AG08395 (cell line): ENCODE results near the gene SCMH1.
A peak's percentile ranks its signal among the peaks of the same experiment; 100 is the strongest.
"Not testable (repeated sequence)": the region's sequence is repeated elsewhere in the genome, so short reads cannot be mapped to it uniquely, and the experiment has no call there.

Experiments used
- DNase-seq: peaks from one replicate; pipeline ENCODE4 v3.0.0; 2012; ENCODE audit warnings: mixed read lengths, low spot score

The SCMH1 gene

GRCh38 chr1:41241749-41242341, at the start of gene SCMH1:
Gene SCMH1, minus strand, starts transcription at chr1:41242306. Its CDS starts 56,173 bp downstream, at chr1:41186133.
- DNase-seq, result peak; percentile 66

- no peak for DNase-seq
These were observed 49.1 kb upstream of the SCMH1 start for GRCh38 chr1:41291195-41291594.

DNA sequence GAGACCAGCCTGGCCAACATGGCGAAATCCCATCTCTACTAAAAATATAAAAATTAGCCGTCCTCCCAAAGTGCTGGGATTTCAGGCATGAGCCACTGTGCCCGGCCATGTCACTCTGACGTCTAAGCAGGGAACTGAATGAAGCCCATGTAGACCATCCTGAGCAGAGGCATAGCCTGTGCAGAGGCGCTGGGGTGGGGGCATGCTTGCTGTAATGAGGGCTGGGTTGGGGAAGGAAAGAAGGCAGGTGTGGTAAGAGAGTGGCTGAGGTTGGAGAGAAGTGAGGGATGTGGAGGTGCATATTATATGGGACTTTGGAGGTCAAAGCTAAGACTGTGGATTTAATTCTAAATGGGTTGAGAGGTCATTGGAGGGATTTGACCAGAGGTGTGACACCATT, 47.1 kb upstream of the SCMH1 start:
- no peak for DNase-seq

GRCh38 chr1:41286992-41287391, 44.9 kb upstream of the SCMH1 start:
- no peak for DNase-seq

- no peak for DNase-seq
These were observed 44.4 kb upstream of the SCMH1 start for GRCh38 chr1:41286486-41286885.

DNA sequence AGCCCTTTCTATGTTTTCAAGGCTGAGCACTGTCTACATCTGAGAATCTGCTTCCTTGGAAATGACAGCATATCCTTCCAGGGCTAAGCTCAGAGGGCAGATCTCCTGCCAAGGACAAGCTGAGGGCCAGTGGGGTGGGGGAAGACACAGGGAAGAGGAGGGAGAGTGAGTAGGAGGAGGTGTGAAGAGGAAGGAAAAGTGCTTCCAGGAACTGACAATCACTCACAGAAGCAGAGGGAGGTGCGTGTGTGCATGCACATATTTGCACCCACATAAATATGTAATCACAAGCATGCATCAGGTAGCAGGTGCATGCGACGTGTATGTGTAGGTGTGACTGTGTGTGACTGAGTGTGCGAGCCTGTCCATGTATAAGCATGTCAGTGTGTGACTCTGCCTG, 43.7 kb upstream of the SCMH1 start:
- no peak for DNase-seq

- no peak for DNase-seq
These were observed 42.0 kb upstream of the SCMH1 start for GRCh38 chr1:41284121-41284520.

DNA sequence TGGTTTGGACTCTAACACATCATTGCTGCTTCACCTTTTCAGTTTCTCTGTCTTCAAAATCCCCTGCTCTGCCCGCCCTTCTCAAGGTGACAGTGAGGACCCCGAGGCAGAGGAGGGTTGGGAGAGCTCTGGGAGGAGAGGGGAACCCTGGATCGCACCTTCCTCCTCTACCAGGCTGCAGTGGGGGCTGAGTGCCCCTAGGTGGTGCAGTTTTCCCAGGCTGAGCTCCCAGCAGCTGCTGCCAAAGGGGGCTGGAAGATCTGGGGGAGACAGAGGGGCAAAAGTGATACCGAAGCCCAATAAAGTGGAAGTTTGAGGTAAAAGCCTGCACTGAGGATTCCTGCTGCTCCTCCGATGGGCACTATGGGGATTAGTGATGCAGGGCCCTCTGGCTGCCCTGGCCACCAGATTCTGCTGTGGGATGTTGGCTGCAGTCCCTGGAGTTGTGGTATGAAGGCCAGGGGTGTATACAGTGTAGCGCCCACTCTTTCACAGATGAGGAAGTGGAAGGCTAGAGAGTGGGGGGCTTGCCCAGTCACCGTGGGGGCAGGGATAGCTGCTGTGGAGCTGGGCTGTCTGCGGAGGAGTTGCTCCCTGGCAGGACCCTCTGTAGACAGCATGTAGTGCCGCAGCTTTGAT, 40.7 kb upstream of the SCMH1 start:
- DNase-seq, result peak; percentile 60

DNA sequence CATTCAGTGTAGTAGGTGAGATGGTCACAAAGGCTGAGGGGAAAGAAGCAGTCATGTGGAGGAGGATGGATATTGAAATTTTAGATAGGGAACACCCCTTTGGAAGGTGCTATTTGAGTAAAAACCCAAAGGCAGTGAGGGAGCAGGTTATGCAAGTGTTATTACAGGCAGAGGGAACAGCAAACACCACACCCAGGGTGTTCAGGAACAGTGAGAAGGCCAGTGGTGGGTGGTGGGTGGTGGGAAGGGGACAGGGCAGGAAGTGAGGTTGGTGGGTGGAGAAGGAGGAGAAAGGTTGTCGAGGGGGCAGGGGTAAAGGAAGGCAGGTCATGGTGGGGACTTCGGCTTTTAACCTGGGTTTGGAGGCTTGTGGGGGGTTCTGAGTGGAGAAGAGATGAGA, 39.2 kb upstream of the SCMH1 start:
- DNase-seq, result no peak

DNA sequence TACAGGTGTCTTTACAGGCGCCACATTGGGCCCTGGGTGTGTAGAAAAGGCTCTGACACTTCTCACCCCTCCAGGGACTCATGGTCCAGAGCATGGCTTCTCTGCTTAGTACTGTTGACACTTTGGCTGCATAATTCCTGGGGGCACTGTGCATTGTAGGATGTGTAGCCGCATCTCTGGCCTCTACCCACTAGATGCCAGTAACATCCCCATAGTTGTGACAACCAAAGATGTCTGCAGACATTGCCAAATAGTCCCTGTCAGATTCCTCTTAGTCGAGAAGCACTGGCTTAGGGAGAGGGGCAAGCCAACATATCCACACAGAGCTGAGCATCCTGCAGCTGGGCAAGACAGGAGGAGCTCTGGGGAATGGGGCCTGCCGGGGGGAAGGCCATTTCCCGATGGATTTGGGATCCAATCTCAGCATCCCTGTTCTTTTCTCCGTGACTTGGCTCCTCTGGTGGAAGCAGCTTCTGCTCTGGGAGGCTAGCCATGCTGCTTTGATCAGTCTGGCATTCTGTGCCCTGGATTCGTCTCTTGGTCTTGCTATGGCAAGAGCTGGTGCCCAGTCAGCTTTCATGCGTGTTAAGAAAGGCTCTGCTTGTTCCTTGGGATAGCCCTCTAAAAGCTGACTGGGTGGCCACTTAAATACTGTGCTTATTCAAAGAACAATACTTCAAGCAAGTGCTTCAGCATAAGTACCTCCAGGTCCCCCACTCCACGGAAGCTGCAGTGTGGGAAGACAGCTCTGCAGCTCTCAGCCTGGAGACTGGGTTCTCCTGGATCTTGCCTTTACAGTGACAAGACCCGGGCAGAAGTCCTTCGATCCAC, 38.3 kb upstream of the SCMH1 start:
- DNase-seq, result no peak

DNA sequence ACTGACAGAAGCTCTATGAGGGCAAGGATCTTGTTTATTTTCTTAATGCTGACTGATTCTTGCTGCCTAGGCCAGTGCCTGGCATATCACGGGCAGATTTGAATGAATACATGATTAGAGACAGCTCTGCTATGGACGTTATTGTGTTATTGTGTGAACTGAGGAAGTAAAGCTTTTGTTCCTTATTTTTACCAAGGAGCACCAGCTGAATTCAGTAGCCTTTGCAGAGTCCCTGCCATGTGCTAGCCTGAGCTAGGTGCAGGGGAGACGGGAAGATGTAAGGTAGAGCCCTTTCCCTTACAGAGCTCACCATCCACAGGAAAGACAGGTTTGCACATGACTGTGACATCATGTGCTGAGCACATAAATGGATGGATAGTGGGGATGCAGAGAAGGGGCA, 36.0 kb upstream of the SCMH1 start:
- no peak for DNase-seq

GRCh38 chr1:41277371-41277975, 35.4 kb upstream of the SCMH1 start:
- no peak for DNase-seq

DNA sequence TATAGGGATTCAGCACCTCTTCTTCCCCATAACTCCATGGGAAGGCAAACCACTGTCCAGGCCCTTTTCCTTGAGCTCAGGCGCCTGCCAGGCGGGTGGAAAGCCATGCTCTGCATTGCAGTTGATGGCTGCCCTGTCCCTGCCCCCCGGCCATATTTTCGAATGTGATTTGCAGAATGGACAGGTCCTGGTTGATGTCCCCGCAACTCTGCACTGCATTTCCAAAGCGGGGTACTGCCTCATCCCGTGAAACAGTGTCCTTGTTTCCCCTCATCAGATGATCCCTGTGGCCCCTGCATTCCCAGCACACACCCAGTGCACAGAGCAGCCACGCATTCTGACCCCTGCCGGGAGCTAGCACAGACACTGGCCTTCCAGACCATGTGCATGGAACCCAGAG, 33.7 kb upstream of the SCMH1 start:
- no peak for DNase-seq

GRCh38 chr1:41274752-41275545, 32.8 kb upstream of the SCMH1 start:
- DNase-seq, result peak; percentile 31

DNA sequence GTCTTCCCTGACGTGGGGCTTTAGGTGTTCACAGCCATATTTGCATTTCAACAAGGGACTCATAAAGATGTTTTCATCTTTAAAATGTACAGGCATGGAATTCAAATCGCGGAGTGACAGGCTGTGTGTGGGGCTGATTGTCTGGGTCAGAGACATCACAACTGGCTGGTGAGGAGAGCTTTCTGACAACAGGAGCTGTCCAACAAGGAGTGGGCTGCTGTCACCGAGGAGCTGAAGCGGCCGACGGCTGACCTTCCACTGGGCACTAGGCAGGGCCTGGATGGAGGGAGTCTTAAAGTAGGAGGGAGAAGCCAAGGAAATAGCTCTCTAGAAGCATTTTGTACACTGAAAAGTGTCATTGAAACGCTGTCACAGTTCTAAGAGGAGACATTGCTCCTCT, 30.5 kb upstream of the SCMH1 start:
- DNase-seq, result no peak

- DNase-seq, result peak; percentile 94
These were observed 26.2 kb upstream of the SCMH1 start for GRCh38 chr1:41268154-41268770.

GRCh38 chr1:41261926-41262618, 20.0 kb upstream of the SCMH1 start:
- DNase-seq, result no peak

DNA sequence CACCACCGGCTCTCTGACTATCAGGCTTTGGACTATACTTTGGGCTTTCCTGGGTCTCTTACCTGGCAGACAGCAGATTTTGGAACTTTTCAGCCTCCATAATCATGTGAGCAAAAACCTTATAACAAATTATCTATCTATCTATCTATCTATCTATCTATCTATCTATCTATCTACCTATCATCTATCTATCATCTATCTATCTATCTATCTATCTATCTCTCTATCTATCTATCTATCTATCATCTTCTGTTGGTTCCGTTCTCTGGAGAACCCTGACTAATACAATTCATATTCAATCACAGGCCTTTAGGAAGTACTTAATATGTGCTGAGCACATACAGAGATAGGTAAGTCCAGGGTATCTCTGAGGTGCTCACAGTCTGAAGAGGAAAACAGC, 18.7 kb upstream of the SCMH1 start:
- no peak for DNase-seq

DNA sequence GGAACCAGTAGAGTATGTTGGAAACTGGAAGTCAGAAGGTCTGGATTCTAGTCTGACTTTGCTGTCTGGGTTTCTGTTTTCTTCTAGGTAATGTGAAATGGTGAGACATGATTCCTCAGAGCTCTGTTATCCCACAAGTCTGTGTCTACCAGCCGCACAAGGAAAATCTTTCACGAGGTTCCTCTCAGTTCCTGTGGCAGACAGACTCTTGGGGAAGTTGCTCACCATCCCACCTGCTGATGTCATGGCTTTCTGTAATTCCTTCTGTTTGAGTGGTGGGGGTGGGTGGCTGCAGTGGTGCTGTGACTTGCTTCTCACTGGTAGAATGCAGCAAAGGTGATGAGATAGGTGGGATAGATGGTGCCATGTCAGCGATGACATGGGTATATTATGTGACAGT, 17.1 kb upstream of the SCMH1 start:
- DNase-seq, result no peak

GRCh38 chr1:41255978-41256377, 13.9 kb upstream of the SCMH1 start:
- no peak for DNase-seq

DNA sequence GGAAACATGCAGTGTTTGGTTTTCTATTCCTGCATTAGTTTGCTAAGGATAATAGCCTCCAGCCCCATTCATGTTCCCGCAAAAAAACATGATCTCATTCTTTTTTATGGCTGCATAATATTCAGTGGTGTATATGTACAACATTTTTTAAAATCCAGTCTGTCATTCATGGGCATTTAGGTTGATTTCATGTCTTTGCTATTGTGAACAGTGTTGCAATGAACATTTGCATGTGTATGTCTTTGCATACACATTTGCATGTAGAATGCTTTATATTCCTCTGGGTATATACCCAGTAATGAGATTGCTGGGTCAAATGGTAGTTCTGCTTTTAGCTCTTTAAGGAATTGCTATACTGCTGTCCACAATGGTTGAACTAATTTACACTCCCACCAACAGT, 9.0 kb upstream of the SCMH1 start:
- DNase-seq, result not testable (repeated sequence)
